ENCODE measurements around the gene RPTOR.

RPTOR gene

GRCh38 chr17:80980397-80981061, 435.9 kb downstream of the RPTOR start:
- no peak for DNase-seq (ENCODE audit: low read depth)

GRCh38 chr17:80981062-80981902, 436.6 kb downstream of the RPTOR start:
- no peak for DNase-seq (ENCODE audit: low read depth)

- DNase-seq (ENCODE audit: low read depth) = no peak
Observed at GRCh38 chr17:80981929-80982425, 437.3 kb downstream of the RPTOR start.

- no peak for DNase-seq (ENCODE audit: low read depth)
Observed at GRCh38 chr17:80982426-80982974, 437.9 kb downstream of the RPTOR start.

GRCh38 chr17:80983545-80983944, 438.9 kb downstream of the RPTOR start:
- DNase-seq (ENCODE audit: low read depth) = no peak

GRCh38 chr17:80984749-80985148, 440.1 kb downstream of the RPTOR start:
- DNase-seq (ENCODE audit: low read depth) = peak; percentile 81

GRCh38 chr17:80986046-80986445, 441.4 kb downstream of the RPTOR start:
- DNase-seq (ENCODE audit: low read depth) = no peak

- DNase-seq (ENCODE audit: low read depth) = no peak
Observed at GRCh38 chr17:80986816-80987475, 442.3 kb downstream of the RPTOR start.

- no peak for DNase-seq (ENCODE audit: low read depth)
Observed at GRCh38 chr17:80987941-80988461, 443.4 kb downstream of the RPTOR start.

- no peak for DNase-seq (ENCODE audit: low read depth)
Observed at GRCh38 chr17:80989586-80989913, 444.9 kb downstream of the RPTOR start.

- no peak for DNase-seq (ENCODE audit: low read depth)
Observed at GRCh38 chr17:80990921-80991644, 446.4 kb downstream of the RPTOR start.

- peak; percentile 54 for DNase-seq (ENCODE audit: low read depth)
Observed at GRCh38 chr17:80991645-80992076, 447.0 kb downstream of the RPTOR start, which contains the start of gene CHMP6. TSS of gene CHMP6 (plus strand) at chr17:80991841. CDS start at chr17:80991919, 78 bp downstream.

GRCh38 chr17:80992077-80992947, 447.7 kb downstream of the RPTOR start:
- DNase-seq (ENCODE audit: low read depth) = no peak

- no peak for DNase-seq (ENCODE audit: low read depth)
Observed at GRCh38 chr17:80992948-80993624, 448.4 kb downstream of the RPTOR start.

GRCh38 chr17:80995131-80995530, 450.5 kb downstream of the RPTOR start:
- DNase-seq (ENCODE audit: low read depth) = no peak

GRCh38 chr17:80996422-80997305, 452.0 kb downstream of the RPTOR start:
- DNase-seq (ENCODE audit: low read depth) = no peak

GRCh38 chr17:80997424-80998117, 452.9 kb downstream of the RPTOR start:
- no peak for DNase-seq (ENCODE audit: low read depth)

GRCh38 chr17:80998118-80998747, 453.6 kb downstream of the RPTOR start:
- DNase-seq (ENCODE audit: low read depth) = no peak
